ENCODE data around the gene HARS1. TPM values are rescaled to one million over a fixed set of nuclear protein-coding genes. Genes with fewer than 3 reads are reported as not detected.

Gene HARS1
- polyA plus RNA-seq, 1 donor (not counting 4 experiments of a cell fraction or from before 2014, with no cell fraction given), result 87.8 TPM

DNA sequence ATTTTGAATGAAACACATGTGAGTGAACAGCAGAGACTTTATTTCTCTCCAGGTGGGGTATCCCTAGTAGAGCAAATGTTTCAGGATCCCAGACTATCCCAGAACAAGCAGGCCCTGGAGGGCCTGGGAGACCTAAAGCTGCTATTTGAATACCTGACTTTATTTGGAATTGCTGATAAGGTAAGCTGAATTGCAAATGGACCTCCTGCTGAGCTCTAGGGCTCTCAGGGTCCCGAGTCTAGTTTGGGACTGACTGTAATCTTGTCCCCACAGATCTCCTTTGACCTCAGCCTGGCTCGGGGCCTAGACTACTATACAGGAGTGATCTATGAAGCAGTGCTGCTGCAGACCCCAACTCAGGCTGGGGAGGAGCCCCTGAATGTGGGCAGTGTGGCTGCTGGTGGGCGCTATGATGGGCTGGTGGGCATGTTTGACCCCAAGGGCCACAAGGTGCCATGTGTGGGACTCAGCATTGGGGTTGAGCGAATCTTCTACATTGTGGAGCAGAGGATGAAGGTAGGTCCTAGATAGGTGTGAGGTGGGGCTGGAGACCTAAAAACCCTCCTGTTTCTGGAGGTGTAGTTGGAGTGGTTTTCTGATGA, 5.8 kb upstream of the HARS1 start:
- Histone ChIP-seq H3K27me3 (ENCODE audit: control insufficient read depth, extremely low read depth, insufficient read depth, low read length) (no peaks in the 10 kb centered on the region), H3K79me2 (ENCODE audit: control insufficient read depth, insufficient read depth, low read length) (peaks cover 48% of the 10 kb centered on the region), H3K36me3 (ENCODE audit: control insufficient read depth in 2 of 2, extremely low read depth in 1 of 2, insufficient read depth in 2 of 2, low read length in 2 of 2) (peaks cover 42 to 43% of the 10 kb centered on the region in 2 experiments), H3K4me2 (ENCODE audit: control insufficient read depth, extremely low read depth, insufficient read depth, low read depth, low read length) (no peak overlapping the region), H3K4me1 (ENCODE audit: control insufficient read depth, extremely low read depth, insufficient read depth, low read length) (peaks cover 15% of the 10 kb centered on the region), H3K9me1 (ENCODE audit: control insufficient read depth, extremely low read depth, insufficient read depth, low read length) (peaks cover 2% of the 10 kb centered on the region), H4K20me1 (ENCODE audit: control insufficient read depth, extremely low read depth, insufficient read depth, low read length) (no peaks in the 10 kb centered on the region), H3K4me3 (ENCODE audit: control insufficient read depth in 2 of 3, extremely low read depth in 1 of 3, insufficient read depth in 2 of 3, low read depth in 1 of 3, low read length in 3 of 3) (no peak overlapping the region), H3K9ac (ENCODE audit: control insufficient read depth, extremely low read depth, insufficient read depth, low read length) (no peak overlapping the region), H2AFZ (ENCODE audit: control insufficient read depth, low read length) (no peak overlapping the region), H3K9me3 (ENCODE audit: control insufficient read depth, low read depth, low read length) (no peaks in the 10 kb centered on the region), H3K27ac (ENCODE audit: control insufficient read depth, insufficient read depth, low read length) (no peak overlapping the region)
- no peak for FAIRE-seq
- dilution Hi-C loops (cut with MboI; ENCODE audit: extremely low pct_ligation_motif_present, low sequenced_read_pairs), result no loop called here
- DNase-seq (ENCODE audit: low read depth, low spot score), result no peak
- TF ChIP-seq EZH2 (IDR thresholded peaks at IDR 0.05; ENCODE audit: low read length), result no peak
- TF ChIP-seq, protein P1, sequence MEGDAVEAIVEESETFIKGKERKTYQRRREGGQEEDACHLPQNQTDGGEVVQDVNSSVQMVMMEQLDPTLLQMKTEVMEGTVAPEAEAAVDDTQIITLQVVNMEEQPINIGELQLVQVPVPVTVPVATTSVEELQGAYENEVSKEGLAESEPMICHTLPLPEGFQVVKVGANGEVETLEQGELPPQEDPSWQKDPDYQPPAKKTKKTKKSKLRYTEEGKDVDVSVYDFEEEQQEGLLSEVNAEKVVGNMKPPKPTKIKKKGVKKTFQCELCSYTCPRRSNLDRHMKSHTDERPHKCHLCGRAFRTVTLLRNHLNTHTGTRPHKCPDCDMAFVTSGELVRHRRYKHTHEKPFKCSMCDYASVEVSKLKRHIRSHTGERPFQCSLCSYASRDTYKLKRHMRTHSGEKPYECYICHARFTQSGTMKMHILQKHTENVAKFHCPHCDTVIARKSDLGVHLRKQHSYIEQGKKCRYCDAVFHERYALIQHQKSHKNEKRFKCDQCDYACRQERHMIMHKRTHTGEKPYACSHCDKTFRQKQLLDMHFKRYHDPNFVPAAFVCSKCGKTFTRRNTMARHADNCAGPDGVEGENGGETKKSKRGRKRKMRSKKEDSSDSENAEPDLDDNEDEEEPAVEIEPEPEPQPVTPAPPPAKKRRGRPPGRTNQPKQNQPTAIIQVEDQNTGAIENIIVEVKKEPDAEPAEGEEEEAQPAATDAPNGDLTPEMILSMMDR (optimal IDR thresholded peaks at IDR 0.05 in 1 of 3, IDR thresholded peaks at IDR 0.05 in 1 of 3, conservative IDR thresholded peaks at IDR 0.05 in 1 of 3; ENCODE audit: extremely low read depth in 1 of 3, insufficient read depth in 2 of 3, low read length in 3 of 3), result no peak

DNA sequence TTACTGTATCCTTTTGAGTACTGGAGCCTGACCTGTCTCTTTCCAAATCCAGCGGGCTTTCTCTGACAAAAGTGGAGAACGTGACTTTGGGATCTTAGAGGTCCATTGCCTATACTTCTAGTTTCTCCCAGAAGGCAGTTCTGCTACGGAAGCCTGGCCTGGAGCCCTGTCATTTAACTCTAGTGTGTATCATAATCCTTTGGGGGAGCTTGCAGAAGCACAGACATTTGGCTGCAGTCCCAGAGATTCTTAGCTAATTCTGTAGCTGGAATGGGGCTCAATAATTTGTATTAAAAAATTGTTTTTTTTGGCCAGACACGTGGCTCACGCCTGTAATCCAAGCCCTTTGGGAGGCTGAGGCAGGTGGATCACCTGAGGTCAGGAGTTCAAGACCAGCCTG, 3.1 kb upstream of the HARS1 start:
- no peak overlapping the region for H3K27ac ChIP-seq (ENCODE audit: control insufficient read depth, insufficient read depth, low read length)
- peaks cover 53% of the 10 kb centered on the region for H3K79me2 ChIP-seq (ENCODE audit: control insufficient read depth, insufficient read depth, low read length)
- dilution Hi-C loops (cut with MboI; ENCODE audit: extremely low pct_ligation_motif_present, low sequenced_read_pairs), result no loop called here
- DNase-seq (ENCODE audit: low read depth, low spot score), result no peak
- FAIRE-seq, result no peak
- H3K9ac ChIP-seq (ENCODE audit: control insufficient read depth, extremely low read depth, insufficient read depth, low read length), result no peak overlapping the region
- H3K4me3 ChIP-seq (ENCODE audit: control insufficient read depth in 2 of 3, extremely low read depth in 1 of 3, insufficient read depth in 2 of 3, low read depth in 1 of 3, low read length in 3 of 3), result no peak overlapping the region
- peaks cover 3% of the 10 kb centered on the region for H3K4me1 ChIP-seq (ENCODE audit: control insufficient read depth, extremely low read depth, insufficient read depth, low read length)
- H3K27me3 ChIP-seq (ENCODE audit: control insufficient read depth, extremely low read depth, insufficient read depth, low read length), result no peaks in the 10 kb centered on the region
- no peaks in the 10 kb centered on the region for H4K20me1 ChIP-seq (ENCODE audit: control insufficient read depth, extremely low read depth, insufficient read depth, low read length)
- peaks cover 35 to 40% of the 10 kb centered on the region in 2 experiments for H3K36me3 ChIP-seq (ENCODE audit: control insufficient read depth in 2 of 2, extremely low read depth in 1 of 2, insufficient read depth in 2 of 2, low read length in 2 of 2)
- TF ChIP-seq EZH2 (IDR thresholded peaks at IDR 0.05; ENCODE audit: low read length), result no peak
- TF ChIP-seq, protein P1 (optimal IDR thresholded peaks at IDR 0.05 in 1 of 3, IDR thresholded peaks at IDR 0.05 in 1 of 3, conservative IDR thresholded peaks at IDR 0.05 in 1 of 3; ENCODE audit: extremely low read depth in 1 of 3, insufficient read depth in 2 of 3, low read length in 3 of 3), result no peak
- H2AFZ ChIP-seq (ENCODE audit: control insufficient read depth, low read length), result no peak overlapping the region
- H3K9me3 ChIP-seq (ENCODE audit: control insufficient read depth, low read depth, low read length), result no peaks in the 10 kb centered on the region
- H3K4me2 ChIP-seq (ENCODE audit: control insufficient read depth, extremely low read depth, insufficient read depth, low read depth, low read length), result no peak overlapping the region
- peaks cover 2% of the 10 kb centered on the region for H3K9me1 ChIP-seq (ENCODE audit: control insufficient read depth, extremely low read depth, insufficient read depth, low read length)

All from keratinocyte (primary cell).